ENCODE measurements around the gene ELOA2.
"Not testable (repeated sequence)": the region's sequence is repeated elsewhere in the genome, so short reads cannot be mapped to it uniquely, and the experiment has no call there.

The ELOA2 gene

GRCh38 chr18:47019870-47020269, 15.6 kb downstream of the ELOA2 start:
- DNase-seq: not testable (repeated sequence)
